ENCODE measurements around the gene KLRF1. TPM values are rescaled to one million over a fixed set of nuclear protein-coding genes. Genes with fewer than 3 reads are reported as not detected.
"Not testable (repeated sequence)": the region's sequence is repeated elsewhere in the genome, so short reads cannot be mapped to it uniquely, and the experiment has no call there.

The KLRF1 gene
- polyA plus RNA-seq, 1 donor, result 0.78 TPM

DNA sequence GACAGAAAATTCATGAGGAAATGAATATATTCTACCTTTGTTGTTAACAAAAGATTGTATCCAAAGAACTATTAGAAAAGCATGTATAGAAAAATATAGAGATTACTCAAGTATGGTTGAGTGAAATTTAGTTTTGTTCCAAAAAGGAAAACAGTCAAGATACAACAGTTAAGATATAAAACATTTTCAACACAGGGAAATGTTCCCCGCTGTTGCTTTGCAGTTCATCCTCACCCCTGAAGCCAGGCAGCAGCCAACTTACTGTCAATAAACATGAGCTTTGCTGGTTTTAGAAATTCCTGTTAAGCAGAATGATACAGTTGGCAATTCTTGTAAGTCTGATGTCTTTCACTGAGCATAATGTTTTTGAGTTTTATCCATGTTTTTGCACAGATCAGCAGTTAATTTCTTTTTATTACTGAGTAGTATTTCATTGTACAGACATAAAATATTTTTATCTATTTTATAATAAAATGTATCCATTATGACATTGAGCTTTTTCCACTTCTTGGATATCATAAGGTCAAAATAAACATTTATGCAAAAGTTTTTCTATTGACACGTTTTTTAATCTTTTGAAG is 43.1 kb downstream of the KLRF1 start:
- DNase-seq, result no peak

DNA sequence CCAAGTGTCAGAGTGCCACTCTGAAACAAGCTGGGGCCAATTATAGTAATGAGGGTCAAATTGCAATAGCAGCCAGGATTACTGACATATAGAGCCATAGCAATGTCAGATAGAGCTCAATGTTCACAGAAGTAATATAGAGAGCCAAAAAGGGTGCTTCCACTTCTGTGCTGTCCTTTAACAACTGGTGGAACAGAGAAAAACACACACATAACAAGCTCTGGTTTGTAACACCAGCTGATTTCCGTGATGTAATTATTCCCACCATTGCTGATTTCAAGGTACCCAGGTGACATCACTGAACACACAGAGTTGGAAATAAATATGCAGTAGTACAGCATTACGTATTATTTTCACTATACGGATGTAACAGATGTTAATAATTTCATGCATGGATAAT is 44.9 kb downstream of the KLRF1 start:
- DNase-seq, result no peak

GRCh38 chr12:9872742-9873141 is 45.5 kb downstream of the KLRF1 start:
- no peak for DNase-seq

- not testable (repeated sequence) for DNase-seq
These were observed 48.8 kb downstream of the KLRF1 start for GRCh38 chr12:9876120-9876519.

- no peak for DNase-seq
These were observed 53.3 kb downstream of the KLRF1 start for GRCh38 chr12:9880532-9881078.

DNA sequence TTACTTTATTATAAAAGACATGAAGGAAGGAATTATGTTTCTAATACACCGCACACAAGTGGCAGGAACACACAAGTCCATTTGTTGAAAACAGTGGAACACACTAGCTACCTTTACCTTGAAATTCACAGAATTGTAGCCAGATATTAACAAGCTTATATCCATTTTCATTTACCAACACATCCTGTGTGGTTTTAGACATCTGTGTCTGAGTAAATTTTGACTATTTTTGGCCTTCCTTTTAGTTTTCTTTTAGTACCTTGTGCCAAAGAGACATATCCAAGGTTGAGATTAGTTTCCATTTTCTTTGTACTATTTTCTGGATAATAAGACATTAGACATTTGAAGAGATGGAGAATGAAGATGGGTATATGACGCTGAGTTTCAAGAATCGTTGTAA is 54.0 kb downstream of the KLRF1 start, which contains the start of gene KLRF2:
Gene KLRF2 (plus strand): TSS at position 244 of the 400 bp plus-strand sequence. CDS start 107 bp downstream, at position 351.
- no peak for DNase-seq

DNA sequence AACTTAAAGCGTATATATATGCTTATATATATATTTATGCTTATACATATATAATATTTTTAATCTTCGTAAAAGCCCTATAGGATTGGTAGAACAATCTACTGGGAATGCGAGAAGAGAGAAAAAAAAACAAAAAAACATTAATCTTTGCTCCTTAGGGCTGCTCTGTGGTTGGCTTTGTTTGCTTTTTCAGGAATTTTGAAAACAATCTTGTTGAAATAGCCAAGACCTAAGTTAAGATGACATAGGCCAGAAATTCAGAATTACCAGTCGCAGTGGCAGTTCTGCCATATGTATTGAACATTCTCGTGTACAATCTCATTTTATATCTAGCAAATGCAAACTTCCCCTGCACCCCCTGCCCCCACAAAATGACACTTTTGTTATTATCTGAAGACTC is 54.7 kb downstream of the KLRF1 start:
- DNase-seq, result no peak

DNA sequence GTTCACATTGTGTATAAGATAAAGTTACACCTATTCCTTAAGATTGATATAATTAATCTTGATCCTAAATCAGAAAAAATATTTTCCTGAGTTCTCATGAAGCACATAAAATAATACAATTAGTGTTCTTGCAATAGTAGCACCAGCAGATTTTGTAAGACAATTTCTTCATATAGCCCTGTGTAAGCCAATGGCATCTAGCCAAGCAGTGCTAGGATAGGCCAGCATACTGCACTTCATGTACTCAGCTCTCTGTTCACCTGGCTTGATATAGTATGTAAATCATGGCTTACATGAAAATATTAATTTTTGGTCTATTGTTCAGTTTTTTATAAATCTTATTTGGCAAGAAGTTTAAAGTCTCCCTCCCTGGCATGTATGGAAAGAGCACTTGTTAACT is 55.9 kb downstream of the KLRF1 start:
- DNase-seq, result no peak

DNA sequence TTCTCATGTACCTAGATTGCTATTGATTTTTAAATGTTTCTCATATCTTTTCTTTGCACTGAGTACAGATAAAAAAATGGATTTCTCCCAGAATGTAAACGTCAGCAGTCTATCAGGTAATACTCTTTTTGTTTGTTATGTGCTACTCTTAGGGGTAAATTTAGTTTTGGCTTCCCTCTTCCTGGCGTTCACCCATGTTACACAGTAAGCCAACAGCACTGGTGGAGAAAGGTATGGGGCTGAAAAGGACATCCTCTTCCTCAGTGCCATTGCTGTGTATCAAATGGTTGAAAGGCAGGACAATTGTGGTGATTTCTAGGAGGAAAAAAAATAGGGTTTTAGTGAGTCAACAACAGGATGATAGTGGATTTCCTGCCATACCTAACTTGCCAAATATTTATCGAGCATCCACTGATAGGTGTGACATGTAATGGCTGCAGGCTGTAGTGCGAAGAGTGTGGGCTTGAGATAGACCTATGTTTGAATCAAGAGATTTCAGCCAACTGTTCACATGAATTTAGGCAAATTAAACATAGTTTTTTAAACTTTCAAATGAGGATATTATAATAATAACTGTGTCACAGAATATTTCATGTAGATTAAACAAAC is 61.5 kb downstream of the KLRF1 start:
- DNase-seq, result no peak

Other genes starting within 250 kb of the KLRF1 start
- 8.1 TPM for gene KLRB1, start 219.6 kb upstream of the KLRF1 start, polyA plus RNA-seq (ENCODE audit: insufficient read length)
- 30.5 TPM for gene CLEC2D, start 157.8 kb upstream of the KLRF1 start, polyA plus RNA-seq (ENCODE audit: insufficient read length)
- gene CLECL1, start 94.4 kb upstream of the KLRF1 start, polyA plus RNA-seq (ENCODE audit: insufficient read length), result 0.27 TPM
- 1.3 TPM for gene CD69, start 66.6 kb upstream of the KLRF1 start, polyA plus RNA-seq (ENCODE audit: insufficient read length)
- gene CLEC2B, start 41.9 kb downstream of the KLRF1 start, polyA plus RNA-seq (ENCODE audit: insufficient read length), result 2.6 TPM
- gene KLRF2, start 54.0 kb downstream of the KLRF1 start, polyA plus RNA-seq (ENCODE audit: insufficient read length), result not detected
- not detected for gene CLEC2A, start 104.9 kb downstream of the KLRF1 start, polyA plus RNA-seq (ENCODE audit: insufficient read length)
- gene CLEC12A, start 143.9 kb downstream of the KLRF1 start, polyA plus RNA-seq (ENCODE audit: insufficient read length), result 0.85 TPM
- gene CLEC1B, start 171.6 kb downstream of the KLRF1 start, polyA plus RNA-seq (ENCODE audit: insufficient read length), result 0.43 TPM
- gene CLEC12B, start 183.1 kb downstream of the KLRF1 start, polyA plus RNA-seq (ENCODE audit: insufficient read length), result 0.13 TPM
- gene CLEC9A, start 203.2 kb downstream of the KLRF1 start, polyA plus RNA-seq (ENCODE audit: insufficient read length), result 0.76 TPM

Data from left kidney (tissue), 2 donors.